ENCODE measurements around the gene LRRTM4. TPM values are rescaled to one million over a fixed set of nuclear protein-coding genes. Genes with fewer than 3 reads are reported as not detected.

Gene LRRTM4
- total RNA-seq, 1 experiment from 2014 or later = 9.4 TPM

- TF ChIP-seq FOXP4 (CRISPR knock-in tag; IDR thresholded peaks at IDR 0.05) (no peak), ATF3 (CRISPR knock-in tag; conservative IDR thresholded peaks at IDR 0.05) (no peak), NR1H2 (CRISPR knock-in tag; IDR thresholded peaks at IDR 0.05) (no peak), E2F5 (CRISPR knock-in tag; IDR thresholded peaks at IDR 0.05) (no peak), ESRRA (CRISPR knock-in tag; IDR thresholded peaks at IDR 0.05; ENCODE audit: borderline replicate concordance) (no peak)
These were observed 523.5 kb downstream of the LRRTM4 start (continued) for GRCh38 chr2:76998704-76999103.

GRCh38 chr2:76998152-76998551 is 524.0 kb downstream of the LRRTM4 start:
- ChIA-PET POLR2A (no interaction called here), CTCF (no interaction called here)
- DNase-seq (ENCODE audit: low spot score) (no peak), ATAC-seq (no peak)
- peaks cover 13% of the 10 kb centered on the region for H3K4me1 Mint-ChIP-seq
- H3K27ac Mint-ChIP-seq = no peak overlapping the region
- no peaks in the 10 kb centered on the region for H3K9me3 Mint-ChIP-seq
- no peaks in the 10 kb centered on the region for H3K27me3 Mint-ChIP-seq (ENCODE audit: low read depth)
- TF ChIP-seq NR2C2 (CRISPR knock-in tag; IDR thresholded peaks at IDR 0.05) = no peak
- no peak for TF ChIP-seq NFATC4 (CRISPR knock-in tag; IDR thresholded peaks at IDR 0.05)
- TF ChIP-seq ZNF532 (CRISPR knock-in tag; IDR thresholded peaks at IDR 0.05; ENCODE audit: borderline replicate concordance) = no peak
- no peak for TF ChIP-seq ZNF219 (CRISPR knock-in tag; IDR thresholded peaks at IDR 0.05; ENCODE audit: borderline replicate concordance)
- no peak for TF ChIP-seq ZNF263 (CRISPR knock-in tag; IDR thresholded peaks at IDR 0.05; ENCODE audit: low read depth)
- TF ChIP-seq RELA (CRISPR knock-in tag; IDR thresholded peaks at IDR 0.05; ENCODE audit: borderline replicate concordance) = no peak
- no peak overlapping the region for H3K4me3 Mint-ChIP-seq
- H3K36me3 Mint-ChIP-seq = no peaks in the 10 kb centered on the region

GRCh38 chr2:76997296-76997695 is 524.9 kb downstream of the LRRTM4 start:
- no peaks in the 10 kb centered on the region for H3K36me3 Mint-ChIP-seq
- H3K4me3 Mint-ChIP-seq = no peak overlapping the region
- H3K27me3 Mint-ChIP-seq (ENCODE audit: low read depth) = no peaks in the 10 kb centered on the region
- no peak for DNase-seq (ENCODE audit: low spot score)
- no peak overlapping the region for H3K27ac Mint-ChIP-seq
- CTCF ChIA-PET = no interaction called here
- H3K9me3 Mint-ChIP-seq = peaks cover 2% of the 10 kb centered on the region
- H3K4me1 Mint-ChIP-seq = peaks cover 9% of the 10 kb centered on the region; the same call in 1 of the 2 replicates
- POLR2A ChIA-PET = no interaction called here
- no peak for ATAC-seq
- TF ChIP-seq GRHL2 (CRISPR knock-in tag; IDR thresholded peaks at IDR 0.05; ENCODE audit: insufficient replicate concordance, severe bottlenecking) (no peak), JAZF1 (CRISPR knock-in tag; IDR thresholded peaks at IDR 0.05) (no peak), ATF1 (CRISPR knock-in tag; IDR thresholded peaks at IDR 0.05) (no peak), AFF4 (CRISPR knock-in tag; IDR thresholded peaks at IDR 0.05; ENCODE audit: borderline replicate concordance) (no peak), ZNF121 (CRISPR knock-in tag; IDR thresholded peaks at IDR 0.05) (no peak), SMAD4 (CRISPR knock-in tag; IDR thresholded peaks at IDR 0.05) (no peak), RORB (CRISPR knock-in tag; IDR thresholded peaks at IDR 0.05) (no peak), E2F4 (CRISPR knock-in tag; IDR thresholded peaks at IDR 0.05; ENCODE audit: borderline replicate concordance, low read depth) (no peak), TEAD1 (CRISPR knock-in tag; IDR thresholded peaks at IDR 0.05) (no peak), CREB1 (CRISPR knock-in tag; IDR thresholded peaks at IDR 0.05) (no peak)

Data from WTC11 (cell line).